ENCODE results near the gene MYL12B.
A peak's percentile ranks its signal among the peaks of the same experiment; 100 is the strongest.
"Not testable (repeated sequence)": the region's sequence is repeated elsewhere in the genome, so short reads cannot be mapped to it uniquely, and the experiment has no call there.

The MYL12B gene

GRCh38 chr18:3262234-3263131, 550 bp downstream of the MYL12B start:
- peak; percentile 16 for DNase-seq (ENCODE audit: low read depth)

- DNase-seq (ENCODE audit: low read depth): no peak
Measured at GRCh38 chr18:3263132-3263700, 1.3 kb downstream of the MYL12B start.

GRCh38 chr18:3264362-3264761, 2.4 kb downstream of the MYL12B start:
- no peak for DNase-seq (ENCODE audit: low read depth)

- DNase-seq (ENCODE audit: low read depth): no peak
Measured at GRCh38 chr18:3265564-3266033, 3.7 kb downstream of the MYL12B start.

- DNase-seq (ENCODE audit: low read depth): no peak
Measured at GRCh38 chr18:3266062-3266608, 4.2 kb downstream of the MYL12B start.

GRCh38 chr18:3268306-3268705, 6.4 kb downstream of the MYL12B start:
- DNase-seq (ENCODE audit: low read depth): no peak

GRCh38 chr18:3269241-3269913, 7.4 kb downstream of the MYL12B start:
- DNase-seq (ENCODE audit: low read depth): no peak

- no peak for DNase-seq (ENCODE audit: low read depth)
Measured at GRCh38 chr18:3269914-3270299, 8.0 kb downstream of the MYL12B start.

GRCh38 chr18:3273042-3273441, 11.1 kb downstream of the MYL12B start:
- no peak for DNase-seq (ENCODE audit: low read depth)

GRCh38 chr18:3277643-3278213, 15.8 kb downstream of the MYL12B start:
- not testable (repeated sequence) for DNase-seq (ENCODE audit: low read depth)

GRCh38 chr18:3279201-3280185, 17.6 kb downstream of the MYL12B start:
- no peak for DNase-seq (ENCODE audit: low read depth)

GRCh38 chr18:3281456-3282400, 19.8 kb downstream of the MYL12B start:
- DNase-seq (ENCODE audit: low read depth): no peak

- DNase-seq (ENCODE audit: low read depth): no peak
Measured at GRCh38 chr18:3283253-3283863, 21.4 kb downstream of the MYL12B start.

- DNase-seq (ENCODE audit: low read depth): no peak
Measured at GRCh38 chr18:3283908-3284307, 22.0 kb downstream of the MYL12B start.

GRCh38 chr18:3284501-3284900, 22.6 kb downstream of the MYL12B start:
- DNase-seq (ENCODE audit: low read depth): no peak

GRCh38 chr18:3286159-3286558, 24.2 kb downstream of the MYL12B start:
- DNase-seq (ENCODE audit: low read depth): no peak

GRCh38 chr18:3293196-3293951, 31.4 kb downstream of the MYL12B start:
- no peak for DNase-seq (ENCODE audit: low read depth)

GRCh38 chr18:3294435-3295080, 32.6 kb downstream of the MYL12B start:
- no peak for DNase-seq (ENCODE audit: low read depth)
